Medulla oblongata (tissue), 1 donor: ENCODE measurements around the gene STON1.
"Not testable (repeated sequence)": the region's sequence is repeated elsewhere in the genome, so short reads cannot be mapped to it uniquely, and the experiment has no call there.

Experiments used
- DNase-seq: peaks from one replicate; pipeline ENCODE4 v3.0.0-alpha.2; 2015; ENCODE audit errors: extremely low spot score

STON1 gene

GRCh38 chr2:48528431-48528830 lies 1.5 kb upstream of the STON1 start:
- DNase-seq = no peak

GRCh38 chr2:48529194-48529593 lies 760 bp upstream of the STON1 start:
- DNase-seq = peak; percentile 17

GRCh38 chr2:48529676-48530032 lies 300 bp upstream of the STON1 start:
- DNase-seq = no peak

- peak; percentile 58 for DNase-seq
Observed at GRCh38 chr2:48531141-48531648, 1.2 kb downstream of the STON1 start.

GRCh38 chr2:48532174-48532573 lies 2.2 kb downstream of the STON1 start:
- DNase-seq = no peak

GRCh38 chr2:48532824-48533223 lies 2.9 kb downstream of the STON1 start:
- DNase-seq = no peak

GRCh38 chr2:48534781-48535180 lies 4.8 kb downstream of the STON1 start:
- DNase-seq = no peak

GRCh38 chr2:48540237-48540935 lies 10.4 kb downstream of the STON1 start:
- no peak for DNase-seq

GRCh38 chr2:48541666-48542389 lies 11.9 kb downstream of the STON1 start:
- no peak for DNase-seq

- DNase-seq = no peak
Observed at GRCh38 chr2:48543895-48544294, 13.9 kb downstream of the STON1 start.

GRCh38 chr2:48545244-48545643 lies 15.3 kb downstream of the STON1 start:
- DNase-seq = no peak

GRCh38 chr2:48548840-48549239 lies 18.9 kb downstream of the STON1 start:
- peak; percentile 84 for DNase-seq

- no peak for DNase-seq
Observed at GRCh38 chr2:48549972-48550371, 20.0 kb downstream of the STON1 start.

GRCh38 chr2:48551548-48551947 lies 21.6 kb downstream of the STON1 start:
- no peak for DNase-seq

- not testable (repeated sequence) for DNase-seq
Observed at GRCh38 chr2:48555071-48555470, 25.1 kb downstream of the STON1 start.

- DNase-seq = no peak
Observed at GRCh38 chr2:48558456-48558855, 28.5 kb downstream of the STON1 start.

GRCh38 chr2:48560546-48561209 lies 30.7 kb downstream of the STON1 start:
- peak; percentile 45 for DNase-seq

- DNase-seq = no peak
Observed at GRCh38 chr2:48562281-48562680, 32.3 kb downstream of the STON1 start.

GRCh38 chr2:48566592-48567310 lies 36.8 kb downstream of the STON1 start:
- DNase-seq = peak; percentile 60

GRCh38 chr2:48567671-48568070 lies 37.7 kb downstream of the STON1 start:
- no peak for DNase-seq

- no peak for DNase-seq
Observed at GRCh38 chr2:48568547-48568946, 38.6 kb downstream of the STON1 start.

- no peak for DNase-seq
Observed at GRCh38 chr2:48569433-48569832, 39.5 kb downstream of the STON1 start.
